Endodermal cell (in vitro differentiated cells): ENCODE results near the gene MSX1. TPM values are rescaled to one million over a fixed set of nuclear protein-coding genes. Genes with fewer than 3 reads are reported as not detected.

ENCODE experiments used
- DNase-seq: peaks from one replicate; pipeline ENCODE4 v3.0.0-alpha.2; 2017
- H3K27ac ChIP-seq: 2 replicates; pipeline ENCODE4 v1.5.1; 2013; ENCODE audit warnings: mild to moderate bottlenecking, low read depth, low read length, moderate library complexity
- H3K27me3 ChIP-seq: 2 replicates; pipeline ENCODE4 v1.6.1; 2013; ENCODE audit warnings: mild to moderate bottlenecking, low read length, moderate library complexity; ENCODE audit not compliant: insufficient read depth, control insufficient read depth, poor library complexity, severe bottlenecking
- H3K36me3 ChIP-seq: 2 replicates; pipeline ENCODE4 v1.7.0; 2013; ENCODE audit warnings: mild to moderate bottlenecking, low read length, moderate library complexity; ENCODE audit not compliant: control insufficient read depth, insufficient read depth
- H3K4me1 ChIP-seq: one replicate; pipeline ENCODE4 v1.7.0; 2013; ENCODE audit warnings: low read length; ENCODE audit not compliant: control insufficient read depth, insufficient read depth
- H3K4me3 ChIP-seq: 2 replicates; pipeline ENCODE4 v1.5.1; 2013; ENCODE audit warnings: mild to moderate bottlenecking, low read length, moderate library complexity
- H3K9ac ChIP-seq: 2 replicates; pipeline ENCODE4 v1.6.1; 2013; ENCODE audit warnings: mild to moderate bottlenecking, low read length, moderate library complexity; ENCODE audit not compliant: poor library complexity, severe bottlenecking; ENCODE audit errors: extremely low read depth
- H3K9me3 ChIP-seq: 2 replicates; pipeline ENCODE4 v1.6.1; 2013; ENCODE audit warnings: mild to moderate bottlenecking, low read length, moderate library complexity; ENCODE audit not compliant: control insufficient read depth
- H3K27ac Mint-ChIP-seq: 2 replicates; pipeline ENCODE4 v1.8.0; 2020; ENCODE audit warnings: mixed read lengths
- H3K27me3 Mint-ChIP-seq: 2 replicates; pipeline ENCODE4 v1.8.0; 2021; ENCODE audit warnings: mild to moderate bottlenecking, mixed read lengths; ENCODE audit not compliant: insufficient read depth
- H3K36me3 Mint-ChIP-seq: 2 replicates; pipeline ENCODE4 v1.8.0; 2020; ENCODE audit warnings: low read depth, mixed read lengths
- H3K4me1 Mint-ChIP-seq: 2 replicates; pipeline ENCODE4 v1.8.0; 2020; ENCODE audit warnings: mixed read lengths
- H3K4me3 Mint-ChIP-seq: 2 replicates; pipeline ENCODE4 v1.8.0; 2020; ENCODE audit warnings: mild to moderate bottlenecking, moderate library complexity, mixed read lengths
- H3K9me3 Mint-ChIP-seq: 2 replicates; pipeline ENCODE4 v1.8.0; 2020; ENCODE audit warnings: mild to moderate bottlenecking, mixed read lengths
- WGBS, 2 experiments: methylation state at CpG; one replicate each; pipeline versions ENCODE4 v1.1.5 to v1.1.7; 2013; ENCODE audit warnings: missing lambda C conversion rate in 2 of 2, mixed read lengths in 1 of 2; ENCODE audit not compliant: insufficient coverage in 1 of 2, insufficient read length in 1 of 2; 5-methylcytosine and 5-hydroxymethylcytosine counted together
- total RNA-seq, 2 donors: library from RNA; stranded (reverse); fragmentation: NEBNext Ultra II Directional in 1 of 2; extraction: Animal tissue kit (Norgen Biotek cat#: 25700) in 1 of 2; gene quantifications; 2 replicates in 1 of 2; 3 replicates in 1 of 2; pipeline ENCODE4 v1.2.1, GENCODE V29; 2021
- TF ChIP-seq, protein P1 (sequence below): fragments of 200-600 bp; sonication (generic); conservative IDR thresholded peaks from 2 replicates; pipeline ENCODE4 v1.5.0; 2021; ENCODE audit warnings: antibody characterized with exemption, mild to moderate bottlenecking

MSX1 gene
- total RNA-seq, 2 donors from 2014 or later: 0.46 to 1.3 TPM

DNA sequence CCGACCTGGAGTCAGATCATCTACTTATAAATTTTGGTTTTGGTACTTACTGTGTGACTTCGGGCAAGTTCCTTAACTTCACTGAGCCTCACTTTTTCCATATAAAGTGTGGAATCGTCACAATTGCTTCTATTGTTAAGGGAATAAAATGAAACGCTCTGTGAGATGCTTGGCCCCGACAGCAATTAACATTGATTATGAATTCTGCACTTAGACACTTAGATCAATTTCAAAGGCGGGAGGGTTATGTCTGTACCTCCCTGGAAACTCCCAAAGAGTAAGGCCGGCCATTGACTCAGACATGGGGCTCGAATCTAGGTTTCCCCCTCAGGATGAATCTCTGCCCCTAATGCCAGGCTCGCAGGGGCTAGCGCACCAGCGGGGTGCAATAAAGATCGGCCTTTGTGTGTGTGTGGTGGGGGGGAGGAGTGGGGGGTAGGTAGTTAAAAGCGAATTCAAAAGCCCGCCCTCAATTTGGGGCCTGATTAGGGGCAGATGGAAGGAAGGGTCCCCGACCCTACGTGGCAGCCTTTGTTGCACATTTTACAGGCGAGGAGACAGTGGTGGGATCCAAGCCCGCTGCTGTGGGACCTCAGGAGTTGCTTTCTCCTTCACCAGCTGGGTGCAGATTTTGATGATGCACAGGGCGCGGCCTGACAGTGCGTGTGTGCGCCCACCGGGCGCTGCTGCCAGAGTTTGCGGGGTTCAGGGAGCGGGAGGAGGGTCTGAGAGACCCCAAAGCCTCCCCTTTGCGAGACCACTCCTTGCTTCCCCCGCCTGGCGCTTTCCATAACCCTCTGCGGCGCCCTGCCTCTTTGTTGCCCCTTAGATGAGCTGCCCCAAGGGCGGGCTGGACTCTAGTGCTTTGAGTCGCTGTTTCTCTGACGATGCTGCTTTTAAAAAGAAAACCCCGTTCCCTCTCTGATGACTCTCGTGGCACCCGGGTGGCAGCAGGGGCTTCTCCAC, 9.6 kb downstream of the MSX1 start:
- H3K4me3 ChIP-seq: no peak overlapping the region
- no peaks in the 10 kb centered on the region for H3K4me1 ChIP-seq
- peaks cover 17% of the 10 kb centered on the region for H3K27me3 Mint-ChIP-seq
- no peak overlapping the region for H3K9ac ChIP-seq
- DNase-seq: peak; percentile 56
- H3K36me3 Mint-ChIP-seq: no peaks in the 10 kb centered on the region
- H3K4me1 Mint-ChIP-seq: peaks cover 22% of the 10 kb centered on the region
- H3K36me3 ChIP-seq: no peaks in the 10 kb centered on the region
- H3K27ac ChIP-seq: no peak overlapping the region
- H3K9me3 Mint-ChIP-seq: no peaks in the 10 kb centered on the region
- H3K27me3 ChIP-seq: peaks cover 100% of the 10 kb centered on the region
- H3K4me3 Mint-ChIP-seq: no peak overlapping the region
- no peaks in the 10 kb centered on the region for H3K9me3 ChIP-seq
- TF ChIP-seq, protein P1, sequence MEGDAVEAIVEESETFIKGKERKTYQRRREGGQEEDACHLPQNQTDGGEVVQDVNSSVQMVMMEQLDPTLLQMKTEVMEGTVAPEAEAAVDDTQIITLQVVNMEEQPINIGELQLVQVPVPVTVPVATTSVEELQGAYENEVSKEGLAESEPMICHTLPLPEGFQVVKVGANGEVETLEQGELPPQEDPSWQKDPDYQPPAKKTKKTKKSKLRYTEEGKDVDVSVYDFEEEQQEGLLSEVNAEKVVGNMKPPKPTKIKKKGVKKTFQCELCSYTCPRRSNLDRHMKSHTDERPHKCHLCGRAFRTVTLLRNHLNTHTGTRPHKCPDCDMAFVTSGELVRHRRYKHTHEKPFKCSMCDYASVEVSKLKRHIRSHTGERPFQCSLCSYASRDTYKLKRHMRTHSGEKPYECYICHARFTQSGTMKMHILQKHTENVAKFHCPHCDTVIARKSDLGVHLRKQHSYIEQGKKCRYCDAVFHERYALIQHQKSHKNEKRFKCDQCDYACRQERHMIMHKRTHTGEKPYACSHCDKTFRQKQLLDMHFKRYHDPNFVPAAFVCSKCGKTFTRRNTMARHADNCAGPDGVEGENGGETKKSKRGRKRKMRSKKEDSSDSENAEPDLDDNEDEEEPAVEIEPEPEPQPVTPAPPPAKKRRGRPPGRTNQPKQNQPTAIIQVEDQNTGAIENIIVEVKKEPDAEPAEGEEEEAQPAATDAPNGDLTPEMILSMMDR: no peak
- WGBS, 2 experiments: 4 to 5% methylated on average over 20 to 37 of the region's 37 CpGs
- no peak overlapping the region for H3K27ac Mint-ChIP-seq

DNA sequence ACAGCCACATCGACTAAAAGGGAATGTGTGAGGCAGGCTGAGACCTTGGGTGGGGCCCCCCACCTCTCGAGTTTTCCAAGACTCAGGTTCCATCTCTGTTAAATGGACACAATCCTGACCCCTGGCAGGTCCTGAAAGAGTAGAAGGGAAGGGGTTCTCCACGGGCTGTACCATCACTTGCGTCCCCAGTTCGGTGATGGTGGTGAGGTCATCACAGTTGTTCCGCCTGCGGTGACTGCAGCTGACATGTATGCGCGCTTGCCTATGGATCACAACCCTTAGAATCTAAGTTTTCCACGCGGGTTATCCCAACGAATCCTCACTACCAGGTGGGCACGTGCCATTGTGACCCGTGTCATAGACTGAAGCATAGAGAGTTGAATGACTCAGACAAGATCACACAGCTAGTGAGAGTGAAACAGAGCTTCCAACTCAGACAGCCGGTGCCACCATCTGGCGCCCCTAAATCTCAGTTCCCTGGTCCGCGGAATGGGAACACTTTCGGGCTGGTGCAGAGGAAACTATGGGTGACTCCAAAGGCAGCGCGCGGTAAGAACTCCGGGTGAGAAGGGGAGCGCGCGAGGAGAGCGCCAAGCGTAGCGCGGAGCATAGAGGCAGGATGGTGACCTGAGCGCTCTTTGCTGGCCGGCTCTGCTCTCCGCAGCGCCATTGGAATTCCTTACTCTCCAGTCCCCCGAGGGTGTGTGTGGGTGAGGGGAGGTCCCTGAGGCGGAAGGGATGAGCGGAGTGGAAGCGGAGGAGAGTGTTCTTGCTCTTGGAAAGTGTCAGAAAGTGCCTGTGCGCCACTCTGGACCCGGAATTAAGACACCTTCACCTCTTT, 10.5 kb downstream of the MSX1 start:
- Mint-ChIP-seq H3K27ac (no peak overlapping the region), H3K36me3 (no peaks in the 10 kb centered on the region), H3K9me3 (no peaks in the 10 kb centered on the region), H3K4me1 (peaks cover 22% of the 10 kb centered on the region), H3K4me3 (no peak overlapping the region), H3K27me3 (peaks cover 8% of the 10 kb centered on the region)
- no peak overlapping the region for H3K27ac ChIP-seq
- TF ChIP-seq, protein P1: no peak
- 1 to 2% methylated on average over 21 to 40 of the region's 40 CpGs for WGBS, 2 experiments
- no peaks in the 10 kb centered on the region for H3K9me3 ChIP-seq
- H3K9ac ChIP-seq: no peak overlapping the region
- no peaks in the 10 kb centered on the region for H3K4me1 ChIP-seq
- H3K4me3 ChIP-seq: no peak overlapping the region
- peak; percentile 77 for DNase-seq
- H3K36me3 ChIP-seq: no peaks in the 10 kb centered on the region
- H3K27me3 ChIP-seq: peaks cover 100% of the 10 kb centered on the region

- no peaks in the 10 kb centered on the region for H3K36me3 ChIP-seq
- peaks cover under 1% of the 10 kb centered on the region for H3K27me3 Mint-ChIP-seq
- H3K4me1 ChIP-seq: no peaks in the 10 kb centered on the region
- peaks cover 100% of the 10 kb centered on the region for H3K27me3 ChIP-seq
- no peaks in the 10 kb centered on the region for H3K36me3 Mint-ChIP-seq
- TF ChIP-seq, protein P1: no peak
- H3K4me3 ChIP-seq: no peak overlapping the region
- H3K4me1 Mint-ChIP-seq: peaks cover 19% of the 10 kb centered on the region
- no peak overlapping the region for H3K4me3 Mint-ChIP-seq
- no peak for DNase-seq
- 2 to 5% methylated on average over 17 to 26 of the region's 26 CpGs for WGBS, 2 experiments
- no peak overlapping the region for H3K27ac ChIP-seq
- no peak overlapping the region for H3K27ac Mint-ChIP-seq
- H3K9me3 Mint-ChIP-seq: no peaks in the 10 kb centered on the region
- H3K9ac ChIP-seq: no peak overlapping the region
- H3K9me3 ChIP-seq: no peaks in the 10 kb centered on the region
These were observed 11.2 kb downstream of the MSX1 start for GRCh38 chr4:4870576-4871241.
